NOMO-1 treated with DMSO at 0.1 percent for 48 hours (cell line): ENCODE measurements around the gene SIRT2.

Experiments used
- DNase-seq: peaks from one replicate; lab custom pipeline; 2025; ENCODE audit not compliant: unreplicated experiment; lab: John Stamatoyannopoulos, UW

The SIRT2 gene

DNA sequence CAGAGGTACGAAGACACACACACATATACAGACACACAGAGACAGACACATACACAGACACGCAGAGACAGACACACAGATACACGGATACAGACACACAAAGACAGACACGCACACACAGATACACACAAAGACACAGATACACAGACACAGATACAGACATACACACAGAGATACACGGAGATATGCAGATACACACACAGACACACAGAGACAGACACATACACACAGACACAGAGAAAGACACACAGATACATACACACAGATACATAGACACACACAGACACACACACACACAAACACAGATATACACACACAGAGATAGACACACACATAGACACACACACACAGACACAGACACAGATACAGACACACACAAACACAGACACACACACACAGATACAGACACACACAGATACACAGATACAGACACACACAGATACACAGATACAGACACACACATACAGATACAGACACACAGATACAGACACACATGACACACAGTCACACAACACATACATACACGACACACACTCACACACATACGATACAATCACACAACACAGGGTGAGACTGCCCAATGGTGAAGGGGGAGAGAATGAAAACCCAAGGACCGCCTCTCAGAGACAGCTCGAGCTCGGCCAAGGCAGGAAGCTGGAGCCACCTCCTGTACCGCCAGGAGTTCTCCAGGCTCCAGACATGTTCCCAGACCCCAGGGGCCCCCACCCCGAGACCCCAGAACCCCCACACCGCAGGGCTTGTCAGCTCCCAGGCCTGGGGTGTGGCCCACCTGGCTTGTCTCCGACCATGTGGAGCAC lies 21.4 kb upstream of the SIRT2 start:
- DNase-seq: no peak

DNA sequence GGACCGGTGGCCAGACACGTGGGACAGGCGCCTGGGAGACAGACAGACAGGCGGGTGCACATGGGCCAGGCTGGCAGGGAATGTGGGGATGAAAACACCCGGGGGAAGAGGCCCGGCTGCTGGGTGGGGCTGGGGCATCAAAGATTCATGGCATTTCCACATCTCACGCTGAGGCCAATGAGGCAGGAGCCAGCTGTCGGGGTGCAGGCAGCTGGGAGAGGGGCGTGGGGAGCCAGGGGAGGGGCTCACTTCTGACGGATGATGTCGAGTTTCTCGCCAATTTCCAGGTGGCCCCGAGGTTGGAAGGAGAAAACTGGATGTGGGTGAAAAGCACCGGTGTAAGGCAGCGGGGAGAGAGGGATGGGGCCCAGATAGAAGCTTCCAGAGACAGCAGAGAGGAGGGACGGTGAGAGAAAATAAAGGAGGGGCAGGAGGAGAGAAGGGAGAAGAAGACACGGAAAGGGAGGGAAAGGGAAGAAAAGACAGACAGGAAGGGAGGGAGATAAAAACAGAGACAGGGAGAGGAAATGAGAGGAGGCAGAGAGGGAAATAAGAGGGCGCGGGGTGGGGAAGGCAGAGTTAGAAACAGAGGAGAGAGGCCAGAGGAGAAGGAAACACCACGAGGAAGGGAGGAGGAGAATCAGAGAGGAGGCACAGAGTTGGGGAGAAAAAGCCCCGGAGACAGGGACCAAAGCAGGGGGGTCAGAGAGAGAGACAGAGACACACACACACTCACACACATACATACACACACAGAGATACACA lies 20.6 kb upstream of the SIRT2 start:
- DNase-seq: no peak

DNA sequence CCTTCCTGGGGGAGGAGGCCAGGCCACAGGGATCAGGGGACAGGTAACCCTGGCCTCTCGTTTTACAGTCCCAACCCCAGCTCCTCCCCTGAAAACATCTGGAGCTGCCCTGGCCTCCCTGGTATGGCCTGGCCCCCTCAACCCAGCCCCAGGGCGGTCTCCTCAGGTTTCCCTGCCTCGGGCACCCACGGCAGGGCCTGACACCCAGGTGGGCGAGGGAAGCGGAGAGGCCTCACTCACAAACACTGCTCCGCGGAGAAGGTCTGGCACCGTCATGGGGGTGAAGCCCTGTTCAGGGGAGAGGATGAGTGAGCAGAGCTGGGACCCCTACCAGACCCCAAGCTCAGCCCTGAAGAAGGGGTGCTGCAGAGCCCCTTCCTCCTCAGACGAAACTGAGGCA lies 19.1 kb upstream of the SIRT2 start:
- no peak for DNase-seq

DNA sequence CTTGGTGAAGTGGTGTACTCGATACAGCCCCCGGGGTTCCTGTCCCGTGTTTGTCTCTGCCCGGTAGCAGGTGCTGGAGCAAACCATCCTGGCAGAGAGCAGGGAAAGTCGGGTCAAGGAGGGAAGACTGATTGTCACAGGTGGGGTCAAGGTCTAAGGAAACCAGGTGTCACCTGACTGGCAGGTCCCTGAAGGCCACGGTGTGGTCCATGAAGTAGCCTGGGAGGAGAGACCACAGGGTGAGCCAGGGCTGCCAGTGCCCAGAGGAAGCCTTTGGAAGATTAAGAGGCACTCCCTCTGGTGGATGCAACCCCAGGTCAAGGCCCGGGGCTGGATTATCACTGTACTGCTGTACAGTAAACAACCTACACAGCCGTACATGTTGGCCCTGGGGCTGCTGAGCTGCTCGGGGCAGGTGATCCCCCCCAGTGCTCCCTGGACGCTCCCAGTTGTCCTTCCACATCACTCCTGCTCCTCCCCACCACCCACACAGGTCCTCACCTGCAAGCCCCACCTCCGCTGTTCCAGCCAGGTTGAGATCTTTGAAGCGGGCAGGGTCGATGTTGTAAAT lies 18.6 kb upstream of the SIRT2 start:
- no peak for DNase-seq

DNA sequence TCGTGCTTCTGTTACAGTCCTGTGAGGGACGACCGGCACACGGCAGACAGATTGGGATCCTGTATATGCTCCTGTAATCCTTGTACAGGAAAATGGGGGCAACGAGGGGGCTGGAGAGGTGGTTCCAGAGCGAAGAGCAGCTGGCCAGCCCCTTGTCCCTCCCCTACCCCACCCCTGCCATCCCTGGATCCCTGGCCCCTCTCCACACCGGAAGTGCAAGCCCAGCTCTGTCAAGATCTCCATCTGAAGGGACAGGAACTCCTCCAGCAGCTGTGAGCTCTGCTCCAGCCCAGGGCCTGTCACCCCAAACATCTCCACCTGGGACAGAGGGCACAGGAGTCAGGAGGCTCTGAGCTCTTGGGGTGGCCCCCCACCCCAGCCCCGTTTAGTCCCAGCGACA lies 18.1 kb upstream of the SIRT2 start:
- DNase-seq: no peak

DNA sequence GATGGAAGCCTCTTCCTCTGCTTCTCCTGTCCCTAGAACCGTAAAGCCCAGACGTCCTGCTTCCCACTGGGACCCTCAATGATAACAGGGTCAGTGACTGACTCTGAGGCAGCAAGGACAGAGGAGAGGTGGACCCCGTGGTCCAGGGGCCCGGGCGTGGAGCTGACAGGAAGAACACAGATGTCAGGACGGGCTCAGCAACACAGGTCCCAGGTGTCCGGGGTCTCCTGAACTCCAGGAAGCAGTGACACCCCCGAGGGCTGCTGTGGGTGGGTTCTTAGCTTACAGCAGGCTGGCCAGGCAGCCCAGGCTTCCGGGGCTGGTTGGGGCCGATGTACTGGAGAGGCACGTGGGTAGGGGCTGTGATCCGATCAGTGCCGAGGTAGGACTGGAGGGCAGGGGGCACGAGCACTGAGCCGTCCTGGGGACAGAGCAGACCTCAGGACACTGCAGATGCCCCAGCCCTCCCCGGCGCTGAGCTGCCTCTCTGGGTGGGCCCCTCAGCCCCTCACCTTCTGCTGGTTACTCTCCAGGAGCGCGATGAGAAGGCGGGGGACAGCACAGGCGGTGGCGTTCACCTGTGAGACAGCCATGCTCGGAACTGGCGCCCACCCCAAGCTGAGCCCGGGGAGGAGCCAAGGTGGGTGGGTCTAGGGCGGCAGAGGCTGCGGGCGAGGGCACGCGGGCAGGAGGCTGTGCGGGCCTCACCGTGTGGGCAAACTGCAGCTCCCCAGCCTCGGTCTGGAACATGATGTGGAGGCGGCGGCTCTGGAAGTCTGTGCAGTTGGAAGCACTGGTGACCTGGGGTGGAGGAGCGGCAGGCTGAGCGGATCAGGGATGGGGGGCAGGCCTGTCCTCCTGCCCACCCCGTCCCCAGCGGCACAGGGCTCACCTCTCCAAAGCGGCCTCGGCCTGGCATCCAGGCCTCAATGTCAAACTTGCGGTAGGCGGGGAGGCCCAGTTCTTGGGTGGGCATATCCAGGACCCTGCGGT lies 16.2 kb upstream of the SIRT2 start:
- DNase-seq: no peak

DNA sequence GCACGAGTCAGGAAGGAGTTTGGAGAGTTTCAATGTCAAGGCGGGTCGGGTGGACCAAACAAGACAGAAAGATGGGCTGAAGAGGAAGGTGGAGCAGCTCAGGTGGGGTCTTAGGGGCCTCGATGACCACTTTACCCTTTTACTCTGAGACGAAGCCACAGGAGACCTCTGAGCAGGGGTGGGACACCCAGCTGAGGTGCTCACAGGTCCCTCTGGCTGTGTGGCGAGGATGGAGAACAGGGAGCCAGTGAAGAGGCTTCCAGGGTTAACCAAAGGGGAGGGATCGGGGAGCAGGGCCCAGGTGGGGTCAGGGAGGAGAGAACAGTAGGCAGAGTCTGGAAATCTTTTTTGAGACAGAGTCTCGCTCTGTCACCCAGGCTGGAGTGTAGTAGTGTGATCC lies 14.5 kb upstream of the SIRT2 start:
- DNase-seq: no peak

DNA sequence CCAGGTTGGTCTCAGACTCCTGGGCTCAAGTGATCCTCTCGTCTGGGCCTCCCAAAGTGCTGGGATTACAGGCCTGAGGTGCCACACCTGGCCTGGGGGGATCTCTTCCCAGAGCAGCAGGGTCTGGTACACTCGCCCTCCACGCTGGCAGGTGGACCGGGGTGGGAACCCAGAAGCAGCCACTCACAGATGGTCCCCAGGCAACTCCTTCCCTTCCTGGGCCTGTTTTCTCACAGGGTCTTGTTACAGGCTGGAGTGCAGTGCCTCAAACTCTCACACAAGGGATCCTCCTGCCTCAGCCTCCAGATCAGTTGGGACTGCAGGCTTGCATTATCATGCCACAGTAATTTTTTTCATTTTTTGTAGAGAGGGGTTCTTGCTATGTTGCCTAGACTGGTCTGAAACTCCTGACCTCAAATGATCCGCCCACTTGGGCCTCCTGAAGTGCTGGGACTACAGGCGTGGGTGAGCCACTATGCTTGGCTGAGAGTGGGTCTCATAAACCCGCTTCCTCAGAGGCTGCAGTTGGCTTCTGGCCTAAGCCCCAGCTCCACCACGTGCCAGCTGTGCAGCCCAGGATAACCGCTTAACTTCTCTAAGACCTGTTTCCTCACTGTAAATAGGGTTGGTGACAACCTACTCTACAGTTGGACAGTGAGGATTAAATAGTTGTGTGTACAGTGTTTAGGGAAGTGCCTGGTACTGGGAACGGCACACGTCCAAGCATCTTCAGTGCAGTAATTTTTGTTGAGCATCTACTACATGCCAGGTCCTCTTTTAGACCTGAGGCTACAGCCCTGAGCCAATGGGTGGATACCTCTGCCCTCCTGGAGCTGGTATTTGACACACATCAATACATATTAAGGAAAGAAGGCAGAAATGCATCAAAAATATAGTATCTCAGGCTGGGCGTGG lies 13.4 kb upstream of the SIRT2 start:
- DNase-seq: no peak

DNA sequence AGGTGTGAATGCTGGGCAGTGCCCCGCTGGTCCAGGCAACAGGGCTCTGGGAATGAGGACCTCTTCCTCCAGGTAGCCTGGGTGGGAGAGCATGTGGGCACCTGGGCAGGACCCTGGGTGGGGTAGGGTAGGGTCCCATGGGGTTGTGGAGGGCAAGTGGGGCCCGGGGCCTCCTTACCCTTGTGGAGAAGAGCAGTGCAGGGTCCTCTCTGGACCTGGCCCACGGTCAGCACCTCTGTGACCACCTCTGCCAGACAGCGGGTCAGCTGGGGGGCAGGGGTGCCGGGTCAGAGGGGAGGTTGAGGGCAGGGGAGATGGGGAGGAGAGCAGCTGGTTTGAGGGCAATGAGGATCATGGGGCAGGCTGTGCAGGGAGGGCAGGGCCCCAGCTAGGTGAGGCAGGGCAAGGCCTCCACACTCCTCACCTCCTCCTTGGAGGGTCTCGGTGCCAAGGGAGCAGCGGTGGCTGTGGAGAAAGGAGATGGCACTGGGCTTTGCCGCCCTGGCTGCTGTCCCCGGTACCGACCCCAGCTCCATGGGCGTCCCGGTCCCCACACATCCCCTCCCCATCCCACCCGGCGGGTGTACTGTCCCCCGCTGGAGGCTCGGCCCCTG lies 12.1 kb upstream of the SIRT2 start:
- DNase-seq: no peak

DNA sequence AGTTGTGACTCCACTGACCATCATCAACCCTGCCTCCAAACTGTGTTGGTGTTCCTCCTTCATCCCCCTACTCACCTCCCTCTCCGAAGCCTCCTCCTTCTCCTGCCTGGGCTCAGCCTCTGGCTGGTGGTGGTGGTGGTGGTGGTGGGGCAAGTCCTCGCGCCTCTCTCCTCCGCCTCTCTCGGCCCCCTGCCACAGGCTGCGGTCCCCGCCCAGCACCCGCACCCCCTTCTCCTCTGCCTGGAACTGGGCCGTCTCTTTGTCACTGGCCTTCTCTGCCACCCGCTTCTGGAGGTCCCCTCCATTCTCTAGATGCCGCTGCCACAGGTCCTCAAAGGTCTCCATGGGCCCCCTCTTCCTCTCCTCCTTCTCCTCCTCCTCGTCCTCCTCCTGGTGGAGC lies 11.1 kb upstream of the SIRT2 start:
- no peak for DNase-seq

DNA sequence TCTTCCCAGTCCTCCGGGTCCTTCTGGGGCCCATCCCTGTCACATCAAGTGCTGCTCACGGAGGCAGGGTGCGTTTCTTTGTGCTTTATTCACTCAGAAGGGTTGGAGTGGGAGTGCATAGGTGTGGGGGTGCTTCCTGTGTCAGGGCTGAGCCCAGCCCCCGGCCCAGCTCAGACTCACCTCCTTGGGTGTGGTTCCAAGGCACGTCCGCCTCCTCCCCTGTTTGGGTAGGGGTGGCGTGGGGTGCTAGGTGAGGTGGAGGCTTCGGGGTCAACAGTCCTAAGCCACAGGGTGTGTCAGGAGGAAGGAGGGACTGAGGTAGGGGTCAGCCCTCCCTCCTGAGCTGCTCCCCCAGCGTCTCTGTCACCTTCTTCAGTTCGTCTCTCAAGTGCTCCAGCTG lies 9.5 kb upstream of the SIRT2 start:
- DNase-seq: no peak

DNA sequence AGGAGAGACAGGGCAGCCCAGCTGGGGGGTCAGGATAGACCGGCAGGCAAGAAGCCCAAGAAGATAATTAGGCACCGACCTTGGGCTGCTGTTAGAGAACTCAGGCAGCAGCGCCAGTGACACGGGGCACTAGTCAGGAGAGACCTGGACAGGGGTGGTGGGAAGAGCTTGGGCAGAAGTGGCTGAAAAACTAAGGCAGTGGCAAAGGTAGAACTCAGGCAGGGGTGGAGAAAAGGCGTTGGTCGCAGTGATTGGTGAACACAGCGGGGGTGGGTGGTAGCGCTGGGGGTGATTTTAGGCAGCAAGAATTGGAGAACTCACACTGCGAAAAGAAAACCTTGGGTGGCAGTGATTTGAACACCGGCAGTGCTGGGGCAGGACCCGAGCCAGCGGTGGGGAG lies 8.3 kb upstream of the SIRT2 start:
- DNase-seq: no peak

DNA sequence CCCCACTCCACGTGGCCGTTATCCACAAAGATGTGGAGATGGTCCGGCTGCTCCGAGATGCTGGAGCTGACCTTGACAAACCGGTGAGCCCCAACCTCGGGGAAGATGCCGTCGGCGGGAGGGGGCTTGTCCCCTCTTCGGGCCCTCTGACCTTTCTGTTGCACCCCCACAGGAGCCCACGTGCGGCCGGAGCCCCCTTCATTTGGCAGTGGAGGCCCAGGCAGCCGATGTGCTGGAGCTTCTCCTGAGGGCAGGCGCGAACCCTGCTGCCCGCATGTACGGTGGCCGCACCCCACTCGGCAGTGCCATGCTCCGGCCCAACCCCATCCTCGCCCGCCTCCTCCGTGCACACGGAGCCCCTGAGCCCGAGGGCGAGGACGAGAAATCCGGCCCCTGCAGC lies 7.8 kb upstream of the SIRT2 start:
- no peak for DNase-seq

DNA sequence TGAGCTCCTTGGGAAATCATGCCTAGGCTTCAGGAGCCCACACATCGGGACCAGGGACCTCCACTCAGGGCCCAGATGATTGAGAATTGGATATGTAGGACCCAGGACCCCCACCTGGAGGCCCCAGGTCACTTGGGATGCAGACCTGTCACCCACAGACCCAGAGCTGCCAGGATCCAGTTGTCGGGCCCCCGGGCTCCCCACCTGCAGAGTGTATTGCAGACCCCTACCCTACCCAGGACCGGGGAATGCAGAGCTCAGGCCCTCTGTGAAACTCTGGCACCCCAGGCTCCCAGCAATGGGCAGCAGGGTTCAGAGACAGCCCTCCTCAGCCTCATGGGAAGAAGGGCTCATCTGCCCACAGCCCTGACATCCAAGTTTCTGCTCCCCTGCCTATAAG lies 6.2 kb upstream of the SIRT2 start:
- no peak for DNase-seq

DNA sequence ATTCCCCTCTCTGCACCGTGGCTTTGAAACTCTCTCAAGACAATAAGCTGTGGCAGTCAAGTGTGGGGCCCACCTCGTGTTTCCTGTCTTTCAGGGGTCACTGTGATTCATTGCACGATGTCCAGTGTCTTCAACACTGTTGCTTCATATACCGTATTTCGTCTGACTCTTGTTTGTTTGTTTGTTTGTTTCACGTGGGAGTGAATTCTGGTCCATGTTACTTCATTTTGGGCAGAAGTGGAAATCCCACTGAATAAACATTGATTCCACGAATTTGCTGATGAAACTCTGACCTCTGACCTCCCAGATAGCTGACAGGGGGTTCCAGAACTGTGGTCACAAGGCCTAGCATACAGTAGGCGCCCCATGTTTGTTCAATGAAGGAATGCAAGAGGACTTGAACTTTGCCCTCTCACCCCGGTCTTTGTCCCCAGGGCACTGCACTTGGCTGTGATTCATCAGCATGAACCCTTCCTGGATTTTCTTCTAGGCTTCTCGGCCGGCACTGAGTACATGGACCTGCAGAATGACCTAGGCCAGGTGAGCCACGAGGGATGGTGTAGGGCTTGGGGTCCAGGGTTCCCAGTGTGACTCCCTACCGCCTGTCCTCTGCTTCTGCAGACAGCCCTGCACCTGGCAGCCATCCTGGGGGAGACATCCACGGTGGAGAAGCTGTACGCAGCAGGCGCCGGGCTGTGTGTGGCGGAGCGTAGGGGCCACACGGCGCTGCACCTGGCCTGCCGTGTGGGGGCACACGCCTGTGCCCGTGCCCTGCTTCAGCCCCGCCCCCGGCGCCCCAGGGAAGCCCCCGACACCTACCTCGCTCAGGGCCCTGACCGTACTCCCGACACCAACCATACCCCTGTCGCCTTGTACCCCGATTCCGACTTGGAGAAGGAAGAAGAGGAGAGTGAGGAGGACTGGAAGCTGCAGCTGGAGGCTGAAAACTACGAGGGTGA lies 5.4 kb upstream of the SIRT2 start:
- DNase-seq: no peak

DNA sequence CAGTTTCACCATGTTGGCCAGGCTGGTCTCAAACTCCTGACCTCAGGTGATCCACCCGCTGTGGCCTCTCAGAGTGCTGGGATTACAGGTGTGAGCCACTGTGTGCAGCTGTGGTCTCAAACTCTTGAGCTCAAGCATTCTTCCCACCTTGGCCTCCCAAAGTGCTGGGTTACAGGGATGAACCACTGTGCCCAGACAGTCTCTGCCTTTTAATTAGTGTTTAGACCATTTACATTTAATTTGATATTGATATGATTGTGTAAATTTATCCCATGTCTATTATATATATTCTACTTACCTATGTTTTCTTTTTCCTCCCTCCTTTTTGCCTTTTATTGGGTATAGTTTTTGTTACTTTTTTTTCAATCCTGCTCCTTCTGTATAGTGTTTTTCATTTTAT lies 2.3 kb upstream of the SIRT2 start:
- no peak for DNase-seq

DNA sequence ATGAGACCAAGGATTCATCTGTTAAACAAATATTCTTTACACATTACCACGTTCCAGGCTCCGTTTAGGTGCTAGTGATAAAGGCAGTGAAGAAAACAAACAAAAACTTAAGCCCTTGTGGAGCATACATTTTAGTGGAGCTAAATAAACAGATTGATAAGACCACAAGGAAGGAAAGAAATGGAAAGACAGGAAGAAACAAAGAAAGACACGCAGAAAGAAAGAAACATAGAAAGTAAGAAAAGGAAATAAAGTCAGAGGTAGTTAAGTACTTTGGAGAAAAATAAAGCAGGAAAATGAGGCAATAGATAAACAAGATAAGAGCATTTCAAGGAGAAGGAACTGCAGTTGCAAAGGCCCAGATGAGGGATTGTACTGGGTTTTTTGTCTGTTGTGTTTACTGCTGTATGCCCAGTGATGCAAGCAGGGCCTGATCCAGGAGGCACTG lies 1.3 kb upstream of the SIRT2 start:
- DNase-seq: no peak

DNA sequence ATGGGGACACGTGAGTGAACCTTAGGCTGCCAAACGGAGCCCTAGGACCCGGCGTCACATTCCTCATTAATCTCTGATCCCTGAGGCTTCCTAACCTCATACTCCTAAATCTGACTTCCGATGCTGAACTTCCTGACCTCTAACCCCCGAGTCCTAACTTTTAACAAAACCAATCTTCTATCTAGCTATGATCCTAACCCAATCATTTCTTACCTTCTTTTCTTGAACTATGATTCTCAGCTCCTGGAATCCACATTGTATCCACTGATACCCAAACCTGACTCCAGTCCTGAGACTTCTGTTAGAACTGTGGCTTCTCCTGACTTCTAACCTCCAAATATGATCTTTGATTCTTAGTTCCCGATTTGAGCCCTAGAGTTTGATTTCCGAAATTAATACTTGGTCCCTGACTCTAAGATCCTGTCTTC lies 798 bp upstream of the SIRT2 start:
- DNase-seq: no peak
